A549 (cell line): ENCODE measurements around the gene TPCN2. TPM values are rescaled to one million over a fixed set of nuclear protein-coding genes. Genes with fewer than 3 reads are reported as not detected.
A peak's percentile ranks its signal among the peaks of the same experiment; 100 is the strongest.

Experiments used
- ATAC-seq, 2 experiments: fragments of 200-7000 bp in 1 of 2; fragments of >200 bp in 1 of 2; cut with Nextera tagmentation in 1 of 2; cut with Tn5 transposase in 1 of 2; 3 replicates each; pipeline versions ENCODE4 v1.8.0 to v1.9.1; 2018 to 2020; ENCODE audit warnings: mild to moderate bottlenecking in 1 of 2, moderate library complexity in 1 of 2
- CTCF ChIA-PET: fragments of 300-600 bp; sonication (Branson Sonifier 250); formaldehyde crosslinking; extraction: SDS; loops from one replicate; lab custom pipeline; 2021; ENCODE audit warnings: antibody characterized with exemption, inconsistent platforms; lab: Yijun Ruan, JAX
- POLR2A ChIA-PET: fragments of 350-600 bp; formaldehyde crosslinking; extraction: SDS; loops from one replicate; lab custom pipeline; 2021; ENCODE audit warnings: antibody characterized with exemption, inconsistent platforms; lab: Yijun Ruan, JAX
- DNase-seq, 2 experiments: peaks; one replicate each; pipeline versions ENCODE4 v3.0.0 to v3.0.0-alpha.2; 2011 to 2016; ENCODE audit warnings: low read depth in 1 of 2, low spot score in 1 of 2
- FAIRE-seq: peaks from 2 replicates; lab custom pipeline; 2011; peaks lifted over from hg19 to GRCh38; lab: Jason Lieb, UNC
- H3K27ac ChIP-seq, 2 experiments: fragments of >200 bp; sonication (Bioruptor Twin); formaldehyde crosslinking; 3 replicates each; pipeline ENCODE4 v1.5.1; 2016 to 2017
- H3K4me1 ChIP-seq: fragments of >200 bp; sonication (Bioruptor Twin); formaldehyde crosslinking; 3 replicates; pipeline ENCODE4 v1.6.1; 2016
- H3K4me2 ChIP-seq: fragments of >200 bp; sonication (Bioruptor Twin); formaldehyde crosslinking; 3 replicates; pipeline ENCODE4 v1.6.1; 2016
- H3K4me3 ChIP-seq: fragments of >200 bp; sonication (Bioruptor Twin); formaldehyde crosslinking; 3 replicates; pipeline ENCODE4 v1.5.1; 2016
- H3K9me3 ChIP-seq: fragments of >200 bp; sonication (Bioruptor Twin); formaldehyde crosslinking; 3 replicates; pipeline ENCODE4 v1.6.1; 2016
- BHLHE40 ChIP-seq: IDR thresholded peaks from 2 replicates; pipeline ENCODE4 v1.6.1; 2012; ENCODE audit warnings: low read depth, low read length, inconsistent platforms
- CBX2 ChIP-seq: fragments of 200-600 bp; sonication (generic); IDR thresholded peaks from 2 replicates; pipeline ENCODE4 v1.6.1; 2016; ENCODE audit warnings: low read depth, mild to moderate bottlenecking, borderline replicate concordance
- CBX8 ChIP-seq: fragments of 200-600 bp; sonication (generic); IDR thresholded peaks from 2 replicates; pipeline ENCODE4 v1.6.1; 2016
- CHD2 ChIP-seq: fragments of 150-350 bp; IDR thresholded peaks from 2 replicates; pipeline ENCODE4 v1.6.1; 2014; ENCODE audit warnings: low read length; ENCODE audit not compliant: partially characterized antibody
- CHD4 ChIP-seq: fragments of 200-600 bp; sonication (generic); IDR thresholded peaks from 2 replicates; pipeline ENCODE4 v1.6.1; 2016; ENCODE audit warnings: antibody characterized with exemption, mild to moderate bottlenecking, borderline replicate concordance
- E2F6 ChIP-seq: IDR thresholded peaks from 2 replicates; pipeline ENCODE4 v1.6.1; 2012; ENCODE audit warnings: low read depth, borderline replicate concordance
- EP300 ChIP-seq, 2 experiments: fragments of >200 bp; sonication (Bioruptor Twin); formaldehyde crosslinking; IDR thresholded peaks; 2 replicates in 1 of 2; 3 replicates in 1 of 2; pipeline ENCODE4 v1.6.1; 2016 to 2017
- FOSB ChIP-seq: fragments of 250-450 bp; sonication (Bioruptor Pico); IDR thresholded peaks from 2 replicates; pipeline ENCODE4 v1.5.0; 2020; ENCODE audit warnings: mild to moderate bottlenecking, moderate library complexity
- FOSL2 ChIP-seq, 2 experiments: fragments of 450-650 bp in 1 of 2; fragments of >200 bp in 1 of 2; sonication (Bioruptor Twin) in 1 of 2; formaldehyde crosslinking; IDR thresholded peaks; 2 replicates each; pipeline versions ENCODE4 v1.5.0 to v1.6.1; 2016 to 2020; ENCODE audit warnings: mild to moderate bottlenecking in 1 of 2, moderate library complexity in 1 of 2
- HEYL ChIP-seq: fragments of 250-450 bp; sonication (Bioruptor Pico); IDR thresholded peaks from 2 replicates; pipeline ENCODE4 v1.8.0; 2021; ENCODE audit warnings: mild to moderate bottlenecking, moderate library complexity
- JUN ChIP-seq, 2 experiments: fragments of >200 bp; sonication (Bioruptor Twin); formaldehyde crosslinking; IDR thresholded peaks; 2 replicates in 1 of 2; 3 replicates in 1 of 2; pipeline ENCODE4 v1.6.1; 2016 to 2017
- KDM1A ChIP-seq: fragments of 200-600 bp; sonication (generic); IDR thresholded peaks from 2 replicates; pipeline ENCODE4 v1.6.1; 2016; ENCODE audit warnings: low read depth, mild to moderate bottlenecking
- MAZ ChIP-seq: fragments of 150-350 bp; IDR thresholded peaks from 2 replicates; pipeline ENCODE4 v1.6.1; 2014; ENCODE audit warnings: antibody characterized with exemption, low read depth, low read length, borderline replicate concordance
- NFE2L2 ChIP-seq: fragments of 150-350 bp; conservative IDR thresholded peaks from 2 replicates; pipeline ENCODE4 v1.6.1; 2014; ENCODE audit warnings: low read length
- POLR2A ChIP-seq: IDR thresholded peaks from 2 replicates; pipeline ENCODE4 v1.6.1; 2012; ENCODE audit warnings: mild to moderate bottlenecking, low read length
- RCOR1 ChIP-seq: fragments of 150-350 bp; IDR thresholded peaks from 2 replicates; pipeline ENCODE4 v1.6.1; 2014; ENCODE audit warnings: antibody characterized with exemption, low read length, low read depth
- RFX5 ChIP-seq: fragments of 450-650 bp; IDR thresholded peaks from 2 replicates; pipeline ENCODE4 v1.7.1; 2014; ENCODE audit warnings: antibody characterized with exemption, mild to moderate bottlenecking, moderate library complexity
- SREBF2 ChIP-seq: fragments of 450-650 bp; IDR thresholded peaks from 2 replicates; pipeline ENCODE4 v1.6.1; 2014; ENCODE audit warnings: mild to moderate bottlenecking, moderate library complexity
- TFCP2L1 ChIP-seq: fragments of 250-450 bp; sonication (Bioruptor Pico); IDR thresholded peaks from 2 replicates; pipeline ENCODE4 v1.5.0; 2021; ENCODE audit warnings: mild to moderate bottlenecking
- TP53 ChIP-seq: fragments of 250-450 bp; sonication (Bioruptor Pico); IDR thresholded peaks from 2 replicates; pipeline ENCODE4 v1.5.0; 2021; ENCODE audit warnings: mild to moderate bottlenecking, moderate library complexity
- ZFP36 ChIP-seq: fragments of 450-650 bp; IDR thresholded peaks from 2 replicates; pipeline ENCODE4 v1.6.1; 2014; ENCODE audit warnings: borderline replicate concordance; ENCODE audit not compliant: partially characterized antibody
- ZNF302 ChIP-seq: fragments of 250-450 bp; sonication (Bioruptor Pico); IDR thresholded peaks from 2 replicates; pipeline ENCODE4 v1.9.0; 2021; ENCODE audit warnings: inconsistent platforms, mild to moderate bottlenecking, moderate library complexity
- ZSCAN20 ChIP-seq: fragments of 250-450 bp; sonication (Bioruptor Pico); IDR thresholded peaks from 2 replicates; pipeline ENCODE4 v1.8.0; 2022; ENCODE audit warnings: mild to moderate bottlenecking, moderate library complexity
- WGBS: methylation state at CpG from one replicate; pipeline ENCODE4 v1.1.6; 2017; ENCODE audit errors: missing lambda C conversion rate; 5-methylcytosine and 5-hydroxymethylcytosine counted together
- polyA plus RNA-seq, 4 experiments: library from polyadenylated mRNA; depleted of rRNA in 3 of 4; stranded (reverse); fragments of >200 nt; fragmentation: RNase III in 1 of 4; extraction: RNeasy Plus Mini Kit Qiagen cat#74134 plus additional on column Dnase treatment in 1 of 4; gene quantifications; 2 replicates in 3 of 4; 3 replicates in 1 of 4; pipeline ENCODE4 v1.2.3, GENCODE V29; 2011 to 2017
- TF ChIP-seq, protein P1 (sequence below): fragments of 150-350 bp; IDR thresholded peaks from 2 replicates; pipeline ENCODE4 v1.6.1; 2014; ENCODE audit warnings: low read depth, mild to moderate bottlenecking, low read length
- TF ChIP-seq, protein P2 (sequence below): fragments of 250-450 bp; sonication (Bioruptor Pico); IDR thresholded peaks from 2 replicates; pipeline ENCODE4 v1.5.0; 2020; ENCODE audit warnings: low read depth, mild to moderate bottlenecking, moderate library complexity

TPCN2 gene
- polyA plus RNA-seq, 2 of the 4 experiments (the other 2 are of a cell fraction) = 8.1 to 8.8 TPM

DNA sequence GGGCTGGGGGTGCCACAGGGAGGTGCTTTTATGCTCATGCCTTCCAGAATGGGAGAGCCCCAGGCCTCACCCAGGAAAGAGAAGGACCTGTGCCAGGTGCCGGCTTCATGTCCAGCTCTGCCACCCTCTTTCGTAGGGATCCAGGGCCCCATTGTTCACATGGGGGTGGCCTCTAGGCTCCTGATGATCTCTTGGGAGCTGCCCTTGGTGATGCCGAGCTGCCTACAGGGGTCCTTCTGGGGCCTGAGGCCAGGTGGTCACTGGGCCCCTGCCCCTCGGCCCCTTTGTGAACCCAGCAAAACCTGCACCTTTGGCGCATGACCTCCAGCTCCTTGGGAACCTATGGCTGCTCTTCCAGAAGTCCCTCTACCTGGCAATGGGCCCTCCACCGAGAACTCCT lies 65.6 kb downstream of the TPCN2 start:
- no peak for TF ChIP-seq FOSL2 (IDR thresholded peaks at IDR 0.05)
- TF ChIP-seq FOSL2 (CRISPR knock-in tag; IDR thresholded peaks at IDR 0.05) = no peak
- no peak for TF ChIP-seq CBX8
- no peak for TF ChIP-seq CHD4
- no peak for TF ChIP-seq BHLHE40
- TF ChIP-seq RFX5 = no peak
- TF ChIP-seq FOSB (CRISPR knock-in tag) = no peak
- no peak for TF ChIP-seq EP300 (IDR thresholded peaks at IDR 0.05)
- no peak for TF ChIP-seq HEYL (CRISPR knock-in tag)
- no peak for TF ChIP-seq MAZ
- no peak for TF ChIP-seq RCOR1
- TF ChIP-seq JUN (IDR thresholded peaks at IDR 0.05) = no peak
- TF ChIP-seq CBX2 = no peak
- no peak for TF ChIP-seq POLR2A
- TF ChIP-seq NFE2L2 = no peak
- TF ChIP-seq TP53 (CRISPR knock-in tag) = no peak
- Histone ChIP-seq H3K9me3 (peaks cover 6% of the 10 kb centered on the region; the same call in 1 of the 3 replicates), H3K4me1 (peaks cover 17% of the 10 kb centered on the region), H3K4me2 (no peak overlapping the region), H3K27ac (peak overlapping the region; percentile 65 to 74; a peak in 4 of 6 replicates), H3K4me3 (no peak overlapping the region)
- CTCF ChIA-PET = interaction anchor here (1.1 to 7.2 kb wide), 7 partner anchors 10 to 569 kb away, joined by 3 to 41 read pairs (median 7); no protein-coding TSS in a partner anchor
- no peak for FAIRE-seq
- POLR2A ChIA-PET = interaction anchor here (0.6 kb wide), 1 partner anchor 54 kb away, joined by 3 read pairs; no protein-coding TSS in a partner anchor
- no peak for DNase-seq
- no peak; a peak in 1 of 6 replicates for ATAC-seq
- WGBS = 89% methylated on average over 6 of the region's 6 CpGs

DNA sequence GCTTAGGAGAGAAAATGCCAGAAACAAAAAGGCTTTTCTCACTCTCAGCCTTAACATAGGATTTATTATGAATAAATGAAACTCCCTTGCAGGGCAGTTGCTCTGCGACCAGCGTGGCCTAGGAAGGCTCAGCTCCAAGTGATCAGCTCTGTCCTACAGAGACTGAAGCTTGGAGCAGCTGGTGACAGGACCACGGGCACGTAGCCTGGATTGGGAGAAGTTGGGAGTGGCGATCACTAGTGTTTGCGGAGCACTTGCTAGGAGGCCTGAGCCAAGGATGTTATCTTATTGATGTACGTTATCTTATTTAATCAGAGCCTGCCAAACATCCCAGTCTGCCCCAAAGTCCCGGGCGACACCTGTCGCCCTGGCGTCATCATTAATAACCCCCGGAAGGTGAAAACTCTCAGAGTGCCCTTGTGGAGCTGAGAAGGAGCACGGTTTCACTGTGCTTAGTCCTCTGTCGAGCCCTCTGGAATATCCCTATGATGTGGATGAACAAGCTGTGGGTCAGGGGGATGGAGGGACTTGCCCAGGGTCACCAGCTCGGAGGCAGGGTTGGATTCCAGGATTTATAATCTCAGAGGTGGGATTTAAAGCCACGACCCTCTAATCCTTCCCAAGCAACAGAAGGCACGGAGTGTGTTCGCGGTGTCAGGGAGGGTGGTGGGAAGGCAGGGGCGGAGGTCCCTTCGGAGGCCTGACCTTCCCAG lies 66.2 kb downstream of the TPCN2 start:
- ChIA-PET POLR2A (interaction anchor here (0.6 kb wide), 1 partner anchor 54 kb away, joined by 3 read pairs; no protein-coding TSS in a partner anchor), CTCF (interaction anchor here (1.0 to 7.2 kb wide), 10 partner anchors 11 to 569 kb away, joined by 3 to 41 read pairs (median 6); no protein-coding TSS in a partner anchor)
- Histone ChIP-seq H3K9me3 (peaks cover 9% of the 10 kb centered on the region; the same call in 1 of the 3 replicates), H3K4me3 (no peak overlapping the region), H3K27ac (peak overlapping the region; percentile 65 to 74; a peak in 5 of 6 replicates), H3K4me2 (no peak overlapping the region), H3K4me1 (peaks cover 17% of the 10 kb centered on the region)
- no peak for DNase-seq
- 75% methylated on average over 21 of the region's 21 CpGs for WGBS
- TF ChIP-seq KDM1A = no peak
- no peak for TF ChIP-seq SREBF2
- TF ChIP-seq ZFP36 = no peak
- no peak for TF ChIP-seq HEYL (CRISPR knock-in tag)
- no peak for TF ChIP-seq TFCP2L1 (CRISPR knock-in tag)
- no peak for TF ChIP-seq E2F6
- no peak for TF ChIP-seq CHD2
- no peak for FAIRE-seq
- ATAC-seq = peak in 1 of 2 experiments; percentile 11; a peak in 1 of 6 replicates

DNA sequence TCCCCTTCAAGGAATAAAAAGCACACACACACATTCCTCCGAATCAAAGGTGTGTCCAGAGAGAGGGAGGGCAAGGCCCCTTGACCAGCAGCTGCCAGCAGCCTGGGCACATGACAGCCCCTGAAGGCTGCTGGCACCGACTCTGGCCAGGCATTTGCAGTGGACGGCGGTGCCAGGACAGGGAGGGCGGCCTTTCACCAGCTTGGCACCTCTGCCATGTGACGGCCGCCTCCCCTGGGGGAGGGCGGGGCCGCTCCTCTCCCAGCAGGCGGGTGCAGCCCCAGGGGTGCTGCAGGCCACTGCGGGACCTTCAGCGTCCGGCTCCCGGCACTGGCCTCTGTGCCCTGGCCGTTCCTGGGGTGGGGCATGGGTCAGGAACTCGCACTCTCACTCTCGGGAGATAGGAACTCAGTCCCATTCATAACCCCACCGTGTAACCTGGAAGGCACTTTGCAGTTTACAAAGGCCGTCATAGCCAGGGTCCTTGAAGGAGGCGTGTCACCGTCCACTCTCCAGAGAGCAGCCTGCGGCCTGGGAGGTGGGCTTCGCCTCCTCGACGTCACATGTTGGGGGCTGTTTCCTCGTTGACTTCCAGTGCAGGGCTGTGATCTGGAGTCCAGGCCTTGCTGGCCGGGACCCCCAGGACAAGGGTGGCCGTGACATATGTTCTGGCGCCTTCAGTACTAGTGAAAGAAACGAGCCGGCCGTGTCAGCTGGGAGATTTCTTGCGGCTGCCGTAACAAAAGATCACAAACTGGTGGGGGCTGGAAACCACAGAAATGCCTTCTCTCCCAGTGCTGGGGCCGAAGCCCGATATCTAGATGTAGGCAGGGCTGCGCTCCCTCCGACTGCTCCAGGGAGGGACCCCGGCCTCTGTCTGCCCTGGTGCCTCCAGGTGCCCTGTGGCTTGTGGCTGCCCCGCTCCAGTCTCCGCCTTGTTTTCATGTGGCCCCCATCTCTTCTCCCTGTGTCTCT lies 67.1 kb downstream of the TPCN2 start:
- ChIA-PET CTCF (interaction anchor here (1.0 to 7.2 kb wide), 7 partner anchors 15 to 568 kb away, joined by 3 to 41 read pairs (median 6); no protein-coding TSS in a partner anchor), POLR2A (no interaction called here)
- peak overlapping the region; percentile 65 to 74 for H3K27ac ChIP-seq
- FAIRE-seq (no peak), DNase-seq (peak in 1 of 2 experiments; percentile 35), ATAC-seq (peak; percentile 31 to 34; a peak in 3 of 6 replicates)
- H3K4me2 ChIP-seq = peak overlapping the region; percentile 38
- WGBS = 72% methylated on average over 28 of the region's 41 CpGs
- no peak overlapping the region for H3K4me3 ChIP-seq
- H3K9me3 ChIP-seq = peaks cover 9% of the 10 kb centered on the region; the same call in 1 of the 3 replicates
- TF ChIP-seq, protein P1, sequence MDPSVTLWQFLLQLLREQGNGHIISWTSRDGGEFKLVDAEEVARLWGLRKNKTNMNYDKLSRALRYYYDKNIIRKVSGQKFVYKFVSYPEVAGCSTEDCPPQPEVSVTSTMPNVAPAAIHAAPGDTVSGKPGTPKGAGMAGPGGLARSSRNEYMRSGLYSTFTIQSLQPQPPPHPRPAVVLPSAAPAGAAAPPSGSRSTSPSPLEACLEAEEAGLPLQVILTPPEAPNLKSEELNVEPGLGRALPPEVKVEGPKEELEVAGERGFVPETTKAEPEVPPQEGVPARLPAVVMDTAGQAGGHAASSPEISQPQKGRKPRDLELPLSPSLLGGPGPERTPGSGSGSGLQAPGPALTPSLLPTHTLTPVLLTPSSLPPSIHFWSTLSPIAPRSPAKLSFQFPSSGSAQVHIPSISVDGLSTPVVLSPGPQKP = no peak
- TF ChIP-seq, protein P2, sequence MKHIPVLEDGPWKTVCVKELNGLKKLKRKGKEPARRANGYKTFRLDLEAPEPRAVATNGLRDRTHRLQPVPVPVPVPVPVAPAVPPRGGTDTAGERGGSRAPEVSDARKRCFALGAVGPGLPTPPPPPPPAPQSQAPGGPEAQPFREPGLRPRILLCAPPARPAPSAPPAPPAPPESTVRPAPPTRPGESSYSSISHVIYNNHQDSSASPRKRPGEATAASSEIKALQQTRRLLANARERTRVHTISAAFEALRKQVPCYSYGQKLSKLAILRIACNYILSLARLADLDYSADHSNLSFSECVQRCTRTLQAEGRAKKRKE (CRISPR knock-in tag) = no peak
- TF ChIP-seq ZSCAN20 (CRISPR knock-in tag) = no peak
- TF ChIP-seq ZFP36 = no peak
- TF ChIP-seq TP53 (CRISPR knock-in tag) = no peak
- no peak for TF ChIP-seq NFE2L2
- no peak for TF ChIP-seq ZNF302 (CRISPR knock-in tag)
- H3K4me1 ChIP-seq = peaks cover 17% of the 10 kb centered on the region
